Loucy (cell line): ENCODE data around the gene EDEM2.

Experiments
- CTCF ChIP-seq: fragments of 200-600 bp; sonication (generic); conservative IDR thresholded peaks from 2 replicates; pipeline ENCODE4 v1.5.1; 2014; ENCODE audit warnings: mild to moderate bottlenecking, antibody characterized with exemption, low read length
- EZH2phosphoT487 ChIP-seq: fragments of 200-600 bp; IDR thresholded peaks from 2 replicates; pipeline ENCODE4 v1.6.1; 2018; ENCODE audit warnings: antibody characterized with exemption, mild to moderate bottlenecking, moderate library complexity, borderline replicate concordance

- TF ChIP-seq CTCF (no peak), EZH2phosphoT487 (no peak)
Measured at GRCh38 chr20:35176132-35176531, 29.0 kb upstream of the EDEM2 start.
